GM12878 (cell line): ENCODE results near the gene KCNN1.

Experiments
- CTCF ChIP-seq, 3 experiments: IDR thresholded peaks in 2 of 3; conservative IDR thresholded peaks in 1 of 3; 2 replicates each; pipeline ENCODE4 v1.5.1; 2011; ENCODE audit warnings: low read depth in 3 of 3, low read length in 3 of 3, mild to moderate bottlenecking in 3 of 3, control low read depth in 2 of 3, moderate library complexity in 2 of 3, inconsistent platforms in 1 of 3, mixed read lengths in 1 of 3; ENCODE audit not compliant: control insufficient read depth in 2 of 3, insufficient read depth in 1 of 3; ENCODE audit errors: extremely low read depth in 1 of 3
- REST ChIP-seq: IDR thresholded peaks from 2 replicates; pipeline ENCODE4 v1.6.1; 2012; ENCODE audit warnings: mild to moderate bottlenecking, low read depth, low read length
- SREBF1 ChIP-seq: IDR thresholded peaks from 2 replicates; pipeline ENCODE4 v1.6.1; 2012; ENCODE audit warnings: mild to moderate bottlenecking, low read length

DNA sequence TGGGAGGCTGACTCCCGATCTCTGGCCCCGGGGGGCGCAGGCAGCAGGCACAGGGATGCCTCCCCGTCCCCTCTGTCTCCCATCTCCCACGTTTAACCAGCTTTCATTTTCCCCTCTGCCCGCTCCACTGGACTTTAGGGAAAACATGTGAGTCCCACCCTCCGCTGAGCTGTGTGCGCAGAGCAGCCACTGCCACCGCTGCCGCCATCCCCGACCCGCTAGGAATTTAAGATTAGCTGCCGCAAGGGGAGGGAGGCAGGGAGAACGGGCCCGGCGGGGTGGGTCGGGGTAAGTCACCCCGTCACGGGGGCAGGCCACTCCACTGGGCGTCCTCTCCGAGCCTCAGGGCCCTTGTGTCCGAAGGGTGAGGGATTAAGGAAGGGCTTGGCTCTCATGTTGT, 15.5 kb downstream of the KCNN1 start:
- no peak for TF ChIP-seq REST
- TF ChIP-seq SREBF1 = no peak
- no peak for TF ChIP-seq CTCF (IDR thresholded peaks at IDR 0.05 in 2 of 3, conservative IDR thresholded peaks at IDR 0.05 in 1 of 3; ENCODE audit: control insufficient read depth in 2 of 3, extremely low read depth in 1 of 3, insufficient read depth in 1 of 3, low read depth in 3 of 3, low read length in 3 of 3)
